Loucy (cell line): ENCODE data around the gene PRR22.

Source experiments
- H2AFZ ChIP-seq: fragments of 200-600 bp; sonication (generic); 2 replicates; pipeline ENCODE4 v1.6.0; 2016; ENCODE audit warnings: antibody characterized with exemption, mild to moderate bottlenecking, low read length, moderate library complexity
- H3F3A ChIP-seq: fragments of 200-600 bp; 2 replicates; pipeline ENCODE4 v1.6.0; 2016; ENCODE audit warnings: antibody characterized with exemption, low read depth, mild to moderate bottlenecking
- H3K27me3 ChIP-seq: fragments of 200-600 bp; sonication (generic); 2 replicates; pipeline ENCODE4 v1.6.1; 2014; ENCODE audit warnings: low read length, mild to moderate bottlenecking; ENCODE audit not compliant: insufficient read depth, poor library complexity, severe bottlenecking
- H3K36me3 ChIP-seq: fragments of 200-600 bp; sonication (generic); 2 replicates; pipeline ENCODE4 v1.6.1; 2016; ENCODE audit warnings: low read length; ENCODE audit not compliant: insufficient read depth
- H3K4me1 ChIP-seq: fragments of 200-600 bp; sonication (generic); 2 replicates; pipeline ENCODE4 v1.5.1; 2014; ENCODE audit warnings: low read length, mild to moderate bottlenecking; ENCODE audit not compliant: insufficient read depth, poor library complexity, severe bottlenecking
- H3K4me2 ChIP-seq: fragments of 200-600 bp; sonication (generic); 2 replicates; pipeline ENCODE4 v1.6.0; 2014; ENCODE audit warnings: antibody characterized with exemption, low read length, low read depth, mild to moderate bottlenecking; ENCODE audit not compliant: poor library complexity, severe bottlenecking
- H3K4me3 ChIP-seq: fragments of 200-600 bp; sonication (generic); 2 replicates; pipeline ENCODE4 v1.5.1; 2014; ENCODE audit warnings: low read length, mild to moderate bottlenecking, mixed read lengths; ENCODE audit not compliant: poor library complexity, severe bottlenecking
- H3K79me2 ChIP-seq: fragments of 200-600 bp; sonication (generic); 2 replicates; pipeline ENCODE4 v1.6.1; 2014; ENCODE audit warnings: low read length; ENCODE audit not compliant: insufficient read depth
- H3K9ac ChIP-seq: fragments of 200-600 bp; sonication (generic); 2 replicates; pipeline ENCODE4 v1.6.0; 2014; ENCODE audit warnings: mild to moderate bottlenecking, low read depth, low read length, moderate library complexity; ENCODE audit not compliant: poor library complexity, severe bottlenecking
- H3K9me2 ChIP-seq: fragments of 200-600 bp; sonication (generic); replicated peaks from 2 replicates; pipeline ENCODE4 v1.6.1; 2016; ENCODE audit warnings: low read depth, low read length, mixed read lengths
- H3K9me3 ChIP-seq: fragments of 200-600 bp; sonication (generic); 2 replicates; pipeline ENCODE4 v1.6.1; 2014; ENCODE audit warnings: mild to moderate bottlenecking, antibody characterized with exemption, low read length, low read depth; ENCODE audit not compliant: insufficient read depth
- H4K20me1 ChIP-seq: fragments of 200-600 bp; sonication (generic); 2 replicates; pipeline ENCODE4 v1.6.0; 2014; ENCODE audit warnings: antibody characterized with exemption, low read length, mild to moderate bottlenecking; ENCODE audit not compliant: insufficient read depth, poor library complexity, severe bottlenecking
- CTCF ChIP-seq: fragments of 200-600 bp; sonication (generic); conservative IDR thresholded peaks from 2 replicates; pipeline ENCODE4 v1.5.1; 2014; ENCODE audit warnings: mild to moderate bottlenecking, antibody characterized with exemption, low read length
- EZH2phosphoT487 ChIP-seq: fragments of 200-600 bp; IDR thresholded peaks from 2 replicates; pipeline ENCODE4 v1.6.1; 2018; ENCODE audit warnings: antibody characterized with exemption, mild to moderate bottlenecking, moderate library complexity, borderline replicate concordance

The PRR22 gene

GRCh38 chr19:5784581-5785147 lies at the start of gene PRR22:
PRR22 (minus strand) TSS chr19:5784746; CDS start chr19:5784660, 86 bp downstream.
- no peaks in the 10 kb centered on the region for H3K4me1 ChIP-seq
- H3K4me2 ChIP-seq: no peak within 1 kb of the TSS
- no peaks in the 10 kb centered on the region for H3K9me2 ChIP-seq
- no peaks in the 10 kb centered on the region for H3F3A ChIP-seq
- TF ChIP-seq CTCF (no peak), EZH2phosphoT487 (no peak)
- no peak within 1 kb of the TSS for H2AFZ ChIP-seq
- H3K36me3 ChIP-seq: peaks cover 36% of the 10 kb centered on the region; the same call in 1 of the 2 replicates
- peaks cover 14% of the 10 kb centered on the region; the same call in 1 of the 2 replicates for H3K79me2 ChIP-seq
- H3K27me3 ChIP-seq: no peaks in the 10 kb centered on the region
- peaks cover 1% of the 10 kb centered on the region for H4K20me1 ChIP-seq
- no peak within 1 kb of the TSS for H3K4me3 ChIP-seq
- no peaks in the 10 kb centered on the region for H3K9me3 ChIP-seq
- H3K9ac ChIP-seq: no peak within 1 kb of the TSS

GRCh38 chr19:5832527-5833216 lies 48.1 kb upstream of the PRR22 start:
- Histone ChIP-seq H3K4me2 (no peak overlapping the region), H3K9ac (no peak overlapping the region), H4K20me1 (no peaks in the 10 kb centered on the region), H3K4me3 (no peak overlapping the region), H3K27me3 (no peaks in the 10 kb centered on the region), H2AFZ (no peak overlapping the region), H3K4me1 (no peaks in the 10 kb centered on the region), H3K36me3 (no peaks in the 10 kb centered on the region), H3F3A (no peaks in the 10 kb centered on the region), H3K9me2 (no peaks in the 10 kb centered on the region), H3K9me3 (no peaks in the 10 kb centered on the region), H3K79me2 (no peaks in the 10 kb centered on the region)
- TF ChIP-seq EZH2phosphoT487 (no peak), CTCF (no peak)

- H3K79me2 ChIP-seq: no peaks in the 10 kb centered on the region
- no peaks in the 10 kb centered on the region for H3K9me2 ChIP-seq
- no peak for TF ChIP-seq EZH2phosphoT487
- no peak for TF ChIP-seq CTCF
- no peaks in the 10 kb centered on the region for H3K27me3 ChIP-seq
- H3K4me2 ChIP-seq: no peak overlapping the region
- no peaks in the 10 kb centered on the region for H3K9me3 ChIP-seq
- peaks cover under 1% of the 10 kb centered on the region for H3K4me1 ChIP-seq
- H4K20me1 ChIP-seq: no peaks in the 10 kb centered on the region
- no peak overlapping the region for H2AFZ ChIP-seq
- H3K36me3 ChIP-seq: no peaks in the 10 kb centered on the region
- H3K4me3 ChIP-seq: no peak overlapping the region
- H3F3A ChIP-seq: no peaks in the 10 kb centered on the region
- H3K9ac ChIP-seq: no peak overlapping the region
Observed at GRCh38 chr19:5832061-5832460, 47.5 kb upstream of the PRR22 start.
